ENCODE results near the gene LAMA5.

Gene LAMA5

DNA sequence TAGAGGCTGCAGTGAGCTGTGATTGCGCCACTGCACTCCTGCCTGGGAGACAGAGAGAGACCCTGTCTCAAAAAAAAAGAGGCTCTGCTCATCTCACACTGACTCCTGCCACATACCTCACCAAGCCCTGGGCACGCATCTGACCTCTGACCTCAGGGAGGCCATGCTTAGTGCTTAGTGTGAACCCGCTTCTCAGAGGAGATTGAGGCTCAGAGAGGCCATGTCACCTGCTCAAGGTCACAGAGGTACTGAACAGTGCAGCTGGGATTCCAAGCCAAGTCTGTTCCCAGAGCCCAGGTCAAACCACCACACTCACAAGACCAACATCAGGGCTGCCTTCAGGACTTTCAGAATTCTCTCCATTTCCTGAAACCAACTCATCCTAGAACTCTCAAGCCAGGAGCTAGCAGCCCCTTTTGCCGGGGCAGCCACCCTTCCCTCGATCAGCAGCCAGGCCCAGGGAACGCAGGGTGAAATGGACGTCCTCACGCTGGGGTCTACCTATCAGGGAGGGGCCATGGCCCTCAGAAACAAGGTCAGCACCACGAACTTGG is 37.1 kb upstream of the LAMA5 start:
- ChIA-PET CTCF (interaction anchor here (1.9 kb wide), 1 partner anchor 16 kb away, joined by 4 read pairs; no protein-coding TSS in a partner anchor), POLR2A (no interaction called here)
- TF ChIP-seq, protein P1, sequence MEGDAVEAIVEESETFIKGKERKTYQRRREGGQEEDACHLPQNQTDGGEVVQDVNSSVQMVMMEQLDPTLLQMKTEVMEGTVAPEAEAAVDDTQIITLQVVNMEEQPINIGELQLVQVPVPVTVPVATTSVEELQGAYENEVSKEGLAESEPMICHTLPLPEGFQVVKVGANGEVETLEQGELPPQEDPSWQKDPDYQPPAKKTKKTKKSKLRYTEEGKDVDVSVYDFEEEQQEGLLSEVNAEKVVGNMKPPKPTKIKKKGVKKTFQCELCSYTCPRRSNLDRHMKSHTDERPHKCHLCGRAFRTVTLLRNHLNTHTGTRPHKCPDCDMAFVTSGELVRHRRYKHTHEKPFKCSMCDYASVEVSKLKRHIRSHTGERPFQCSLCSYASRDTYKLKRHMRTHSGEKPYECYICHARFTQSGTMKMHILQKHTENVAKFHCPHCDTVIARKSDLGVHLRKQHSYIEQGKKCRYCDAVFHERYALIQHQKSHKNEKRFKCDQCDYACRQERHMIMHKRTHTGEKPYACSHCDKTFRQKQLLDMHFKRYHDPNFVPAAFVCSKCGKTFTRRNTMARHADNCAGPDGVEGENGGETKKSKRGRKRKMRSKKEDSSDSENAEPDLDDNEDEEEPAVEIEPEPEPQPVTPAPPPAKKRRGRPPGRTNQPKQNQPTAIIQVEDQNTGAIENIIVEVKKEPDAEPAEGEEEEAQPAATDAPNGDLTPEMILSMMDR (IDR thresholded peaks at IDR 0.05; ENCODE audit: control extremely low read depth, extremely low read depth, low read depth, missing control alignments): no peak
- DNase-seq (ENCODE audit: extremely low spot score): no peak

- no peak for DNase-seq (ENCODE audit: extremely low spot score)
- POLR2A ChIA-PET: no interaction called here
- TF ChIP-seq, protein P1 (IDR thresholded peaks at IDR 0.05; ENCODE audit: control extremely low read depth, extremely low read depth, low read depth, missing control alignments): no peak
- CTCF ChIA-PET: no interaction called here
Observed at GRCh38 chr20:62403331-62403730, 36.2 kb upstream of the LAMA5 start.

DNA sequence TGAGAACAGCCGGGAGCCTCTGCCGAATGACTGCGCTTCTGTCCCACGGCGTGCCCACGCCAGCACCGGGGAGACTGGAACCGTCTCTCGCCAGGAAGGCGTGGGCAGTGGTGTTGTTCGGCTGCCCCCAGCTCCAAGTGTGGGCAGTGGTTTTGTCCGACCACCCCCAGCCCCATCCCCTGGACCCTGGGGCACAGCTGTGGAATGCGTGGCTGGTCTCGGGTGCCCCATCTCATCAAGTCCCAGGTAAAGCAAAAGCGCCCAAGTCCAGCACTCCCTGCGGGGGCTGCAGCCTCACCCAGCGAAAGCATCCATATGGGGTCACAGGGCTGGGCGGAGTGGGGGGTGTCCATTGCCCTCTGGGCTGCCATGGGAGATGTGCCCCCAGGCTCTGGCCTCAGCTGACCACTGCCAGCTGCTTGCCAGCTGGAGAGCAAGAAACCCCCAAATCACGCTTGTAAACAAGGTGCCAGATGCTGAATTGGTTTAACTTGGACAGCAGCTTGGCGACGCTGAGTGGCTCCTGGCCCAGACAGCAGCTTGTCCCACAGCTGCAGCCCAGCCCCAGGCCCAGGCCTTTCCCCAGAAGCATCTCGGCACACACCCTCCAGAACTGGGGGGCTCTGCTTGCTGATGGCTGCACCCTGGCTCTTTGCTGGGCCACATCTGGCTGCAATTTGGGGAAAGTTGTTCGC is 35.5 kb upstream of the LAMA5 start:
- no peak for DNase-seq (ENCODE audit: extremely low spot score)
- CTCF ChIA-PET: interaction anchor here (1.2 kb wide), 1 partner anchor 100 kb away, joined by 3 read pairs; the partner anchor contains the start of gene ADRM1
- TF ChIP-seq, protein P1 (IDR thresholded peaks at IDR 0.05; ENCODE audit: control extremely low read depth, extremely low read depth, low read depth, missing control alignments): no peak
- POLR2A ChIA-PET: no interaction called here

GRCh38 chr20:62401331-62401779 is 34.2 kb upstream of the LAMA5 start:
- ChIA-PET POLR2A (interaction anchor here (0.6 kb wide), 1 partner anchor 143 kb away, joined by 6 read pairs; no protein-coding TSS in a partner anchor), CTCF (no interaction called here)
- TF ChIP-seq, protein P1 (IDR thresholded peaks at IDR 0.05; ENCODE audit: control extremely low read depth, extremely low read depth, low read depth, missing control alignments): no peak
- DNase-seq (ENCODE audit: extremely low spot score): no peak

GRCh38 chr20:62400541-62400940 is 33.4 kb upstream of the LAMA5 start:
- CTCF ChIA-PET: interaction anchor here (0.9 to 1.2 kb wide), 4 partner anchors 10 to 391 kb away, joined by 3 to 6 read pairs (median 4); partner anchors contain the start of gene ADRM1
- DNase-seq (ENCODE audit: extremely low spot score): no peak

GRCh38 chr20:62400021-62400420 is 32.9 kb upstream of the LAMA5 start:
- CTCF ChIA-PET: interaction anchor here (0.9 to 1.2 kb wide), 5 partner anchors 10 to 392 kb away, joined by 3 to 6 read pairs (median 3); partner anchors contain the start of gene ADRM1
- POLR2A ChIA-PET: interaction anchor here (0.8 kb wide), 1 partner anchor 13 kb away, joined by 4 read pairs; the partner anchor contains the start of gene RPS21
- DNase-seq (ENCODE audit: extremely low spot score): no peak
- TF ChIP-seq, protein P1 (IDR thresholded peaks at IDR 0.05; ENCODE audit: control extremely low read depth, extremely low read depth, low read depth, missing control alignments): no peak

More at GRCh38 chr20:62400541-62400940, 33.4 kb upstream of the LAMA5 start:
- TF ChIP-seq, protein P1 (IDR thresholded peaks at IDR 0.05; ENCODE audit: control extremely low read depth, extremely low read depth, low read depth, missing control alignments): no peak
- POLR2A ChIA-PET: interaction anchor here (0.8 kb wide), 1 partner anchor 14 kb away, joined by 4 read pairs; the partner anchor contains the start of gene RPS21
